Fibroblast of skin of left quadriceps (primary cell): ENCODE results near the gene HDAC9.

Experiments
- DNase-seq, 2 experiments: peaks; one replicate each; pipeline ENCODE4 v3.0.0-alpha.2; 2013; ENCODE audit warnings: low read depth in 2 of 2

HDAC9 gene

GRCh38 chr7:18894155-18894554 lies 398.6 kb downstream of the HDAC9 start:
- DNase-seq: no peak

GRCh38 chr7:18895456-18895855 lies 399.9 kb downstream of the HDAC9 start:
- DNase-seq: peak; percentile 53 to 57

GRCh38 chr7:18896343-18896975 lies 400.9 kb downstream of the HDAC9 start:
- DNase-seq: no peak

GRCh38 chr7:18900236-18900635 lies 404.7 kb downstream of the HDAC9 start:
- DNase-seq: no peak

DNA sequence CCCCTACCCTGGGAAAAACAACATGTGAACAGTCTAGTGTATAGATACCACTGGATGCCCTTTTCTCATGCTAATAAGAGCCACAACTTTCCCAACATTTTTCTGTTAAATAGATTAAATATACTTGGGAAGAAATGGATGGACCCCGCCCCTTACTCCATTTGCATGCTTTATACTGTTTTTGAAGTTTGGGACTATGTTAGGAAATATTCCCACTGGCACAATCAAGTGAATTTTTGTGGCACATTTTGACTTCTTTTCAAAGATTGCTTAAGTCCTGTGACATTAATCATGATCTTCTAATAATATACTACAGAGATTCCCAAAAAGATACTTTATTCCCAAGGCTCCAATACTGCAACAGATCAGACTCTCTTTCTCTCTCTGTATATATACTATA lies 405.3 kb downstream of the HDAC9 start:
- DNase-seq: peak; percentile 49

DNA sequence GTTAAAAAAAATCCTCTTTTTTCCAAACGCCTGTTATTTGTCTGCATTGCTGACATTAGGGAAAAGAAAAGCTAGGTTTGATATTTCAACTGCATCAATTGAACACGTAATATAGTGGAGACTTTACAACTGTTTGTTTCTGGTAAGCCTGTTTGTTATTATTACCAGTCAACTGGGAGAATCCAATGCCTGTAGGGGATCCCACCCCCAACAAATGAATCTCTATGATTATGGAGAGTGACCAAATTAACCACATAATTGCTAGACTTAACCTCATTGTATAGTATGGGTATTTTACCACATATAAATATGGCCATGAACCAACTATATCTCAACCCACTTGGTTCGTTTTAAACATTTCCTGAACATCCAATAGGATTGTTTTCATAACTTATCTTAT lies 405.8 kb downstream of the HDAC9 start:
- no peak for DNase-seq

DNA sequence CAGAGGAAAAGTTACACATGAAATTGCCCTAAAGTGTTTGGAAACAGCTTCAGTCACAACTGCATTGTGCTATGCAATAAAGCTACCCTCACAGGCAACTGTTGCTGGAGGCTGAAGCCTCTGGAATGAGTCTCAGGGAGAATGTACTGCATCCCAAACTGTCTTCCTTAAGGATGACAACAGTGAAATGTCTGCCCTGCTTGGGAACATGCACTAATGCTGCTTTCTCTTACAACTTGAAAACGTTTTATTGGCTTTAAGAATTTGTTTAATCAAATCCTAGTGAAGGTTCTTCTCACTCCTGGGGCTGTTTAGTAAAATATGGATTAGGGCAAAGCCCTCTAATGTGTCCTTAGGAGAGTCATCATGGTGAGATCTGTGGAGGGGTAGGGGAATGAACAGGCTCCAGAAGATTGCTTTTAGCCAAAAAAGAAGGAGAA lies 406.5 kb downstream of the HDAC9 start:
- DNase-seq: no peak

- no peak for DNase-seq
Measured at GRCh38 chr7:18902892-18903291, 407.3 kb downstream of the HDAC9 start.

- no peak for DNase-seq
Measured at GRCh38 chr7:18903695-18904094, 408.1 kb downstream of the HDAC9 start.

DNA sequence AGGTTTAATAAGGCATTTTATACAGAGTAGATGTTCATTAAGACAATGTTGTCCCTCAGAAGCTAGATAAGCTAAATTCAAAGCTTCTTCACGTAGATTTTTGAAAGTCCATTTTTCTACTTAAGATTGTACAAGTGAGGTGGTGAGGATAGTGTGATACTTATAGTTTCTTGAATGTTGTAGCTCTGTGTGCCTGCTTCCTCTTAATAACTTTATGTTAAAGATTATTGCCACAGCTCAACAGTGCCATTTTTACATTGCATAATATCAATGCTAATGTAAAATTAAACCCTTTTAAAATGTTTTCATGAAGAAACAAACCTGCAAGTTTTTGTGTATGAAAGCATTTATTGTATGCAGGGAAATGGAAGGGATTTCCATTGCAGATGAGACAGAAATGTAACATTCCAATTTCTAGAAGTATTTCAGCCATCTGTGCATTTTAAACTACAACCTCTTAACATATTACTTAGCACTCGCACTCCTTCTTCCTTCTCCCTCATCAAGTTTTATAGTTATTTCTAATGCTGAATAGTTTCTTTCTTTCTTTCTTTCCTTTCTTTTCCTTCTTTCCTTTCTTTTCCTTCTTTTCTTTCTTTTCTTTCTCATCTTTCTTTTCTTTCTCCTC lies 409.9 kb downstream of the HDAC9 start:
- DNase-seq: no peak

GRCh38 chr7:18906901-18907300 lies 411.4 kb downstream of the HDAC9 start:
- no peak for DNase-seq

DNA sequence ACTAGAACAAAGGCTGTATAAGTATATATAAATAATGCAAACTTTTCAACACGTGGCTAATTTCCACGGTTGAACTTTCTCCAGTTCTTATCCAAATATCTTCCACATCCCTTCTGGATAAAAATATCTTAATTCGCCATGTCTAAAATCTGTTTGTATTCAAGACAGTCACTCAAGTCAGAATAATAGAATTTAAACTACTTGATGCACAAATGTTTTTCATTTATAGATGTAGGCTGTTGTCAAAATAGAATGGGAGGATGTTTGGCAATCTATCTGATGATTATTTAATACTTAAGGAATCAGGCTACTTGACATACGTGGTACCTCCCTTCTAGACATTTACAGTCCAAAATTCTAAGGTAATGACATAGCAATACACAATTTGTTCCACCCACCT lies 417.6 kb downstream of the HDAC9 start:
- DNase-seq: no peak

DNA sequence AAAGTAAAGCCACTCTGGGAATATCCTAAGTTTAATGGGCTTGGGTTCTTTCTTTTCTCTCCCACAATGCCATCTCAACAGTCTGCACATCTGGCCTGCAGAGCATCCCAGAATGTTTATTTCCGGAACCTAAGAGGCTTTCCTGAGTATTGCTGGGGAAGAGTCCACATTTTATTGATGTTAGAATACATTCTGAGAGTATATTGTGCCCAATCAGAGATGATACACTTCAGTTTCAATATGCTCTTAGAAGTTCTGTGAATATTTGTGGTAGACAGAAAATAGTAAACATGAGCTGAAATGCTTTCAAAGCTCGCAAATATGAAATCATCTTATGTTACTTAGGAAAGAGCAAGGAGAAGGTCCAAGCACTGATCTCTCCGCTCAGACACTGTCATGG lies 421.3 kb downstream of the HDAC9 start:
- no peak for DNase-seq

GRCh38 chr7:18927134-18927533 lies 431.6 kb downstream of the HDAC9 start:
- peak in 1 of 2 experiments; percentile 46 for DNase-seq

GRCh38 chr7:18936265-18936664 lies 440.7 kb downstream of the HDAC9 start:
- no peak for DNase-seq

- no peak for DNase-seq
Measured at GRCh38 chr7:18939771-18940592, 444.4 kb downstream of the HDAC9 start.

DNA sequence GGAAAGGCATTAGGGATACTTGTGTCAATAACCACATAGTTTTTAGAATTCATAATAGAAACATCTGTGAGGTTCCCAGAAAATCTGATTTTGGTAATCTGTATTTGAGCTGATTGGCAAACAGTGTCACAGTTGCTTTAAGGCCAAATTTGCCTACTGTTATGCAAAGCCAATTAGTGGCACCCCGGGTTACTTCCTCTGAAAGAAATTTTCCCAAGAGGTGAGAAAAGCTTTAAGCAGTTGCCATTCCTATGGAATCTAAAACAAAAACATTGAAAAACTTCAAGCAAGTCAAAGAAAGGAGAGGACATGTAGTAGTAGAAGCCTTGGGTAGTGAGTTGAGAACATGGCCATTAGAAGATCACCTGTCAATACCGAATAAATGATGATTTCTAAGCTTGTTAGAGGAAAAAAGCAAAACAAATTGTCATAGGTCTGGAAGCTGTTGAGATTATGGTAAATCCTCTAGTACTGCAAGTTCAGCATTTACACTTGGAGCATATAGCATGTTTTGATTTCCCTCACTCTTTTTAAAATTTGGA lies 445.1 kb downstream of the HDAC9 start:
- DNase-seq: no peak

DNA sequence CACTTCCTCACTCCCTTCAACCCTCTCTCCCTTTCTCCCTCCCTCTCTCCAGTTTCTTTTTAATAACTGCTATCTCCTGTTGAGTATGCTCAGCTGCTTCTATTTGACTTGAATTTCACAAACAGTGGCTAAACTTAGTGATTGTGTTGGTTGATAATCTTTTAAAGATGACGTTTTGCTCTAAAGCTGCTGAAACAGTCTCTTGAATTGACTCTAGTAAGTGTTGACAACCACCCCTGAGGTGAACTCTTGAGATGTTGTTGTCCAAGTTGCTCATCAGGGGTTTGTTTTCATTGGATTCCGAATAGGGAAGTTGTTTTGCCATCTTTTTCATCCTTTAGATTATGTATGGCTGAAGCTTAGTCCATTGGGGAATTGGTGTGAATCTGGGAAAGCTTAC lies 445.7 kb downstream of the HDAC9 start:
- no peak for DNase-seq

DNA sequence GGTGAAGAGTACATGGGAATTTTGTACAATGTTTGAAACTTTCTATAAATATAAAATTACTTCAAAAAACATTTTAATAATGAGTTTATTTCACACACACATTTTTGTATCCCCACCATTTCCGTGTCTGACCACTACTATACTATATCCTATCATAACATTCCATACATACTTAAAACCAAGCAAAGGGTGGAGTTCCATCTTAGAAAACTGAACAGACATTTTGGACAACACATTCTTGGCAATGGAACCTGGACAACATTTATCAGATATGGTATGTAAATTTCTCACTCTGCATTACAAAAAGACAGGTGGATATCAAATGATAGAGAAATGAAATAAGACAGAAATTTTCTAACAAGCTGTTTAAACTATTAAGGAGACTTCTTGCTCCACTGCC lies 453.0 kb downstream of the HDAC9 start:
- no peak for DNase-seq

- DNase-seq: no peak
Measured at GRCh38 chr7:18952846-18953245, 457.3 kb downstream of the HDAC9 start.

DNA sequence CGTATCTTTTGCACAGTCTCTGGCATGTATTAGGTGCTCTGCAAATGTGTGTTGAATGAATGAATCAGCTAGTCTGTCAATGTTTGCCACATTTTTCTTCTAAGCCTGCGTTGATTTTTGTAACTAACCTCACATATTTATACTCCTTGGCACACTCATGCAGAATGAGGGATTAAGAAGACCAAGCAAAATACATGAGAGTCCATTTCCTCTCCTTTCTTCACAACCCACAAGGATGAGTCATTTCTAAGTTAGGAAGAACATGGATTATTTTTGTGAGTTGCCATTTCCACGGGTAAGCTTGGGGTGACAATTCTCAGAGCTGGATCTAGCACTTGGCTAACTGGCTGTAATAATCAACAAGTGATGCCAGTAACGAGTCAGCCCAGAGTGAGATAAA lies 463.1 kb downstream of the HDAC9 start:
- DNase-seq: peak; percentile 62

DNA sequence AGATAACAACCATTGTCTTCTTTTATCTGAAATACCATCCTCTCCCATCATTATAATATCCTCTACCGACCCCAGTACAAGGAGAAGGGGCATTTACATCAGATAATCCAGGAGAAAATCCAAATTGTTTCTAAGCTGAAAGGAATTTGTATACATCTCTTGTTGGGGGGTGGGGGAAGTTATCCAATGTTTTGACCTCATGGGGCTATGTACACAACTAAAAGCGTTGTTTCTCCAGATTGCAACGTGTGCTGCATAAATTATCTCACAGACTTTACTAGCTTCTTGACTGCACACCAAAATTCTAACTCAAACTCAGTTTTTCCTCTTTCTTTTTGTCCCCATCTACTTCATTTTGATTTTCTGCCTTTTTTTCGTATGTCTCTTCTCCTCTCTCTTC lies 465.2 kb downstream of the HDAC9 start:
- DNase-seq: peak in 1 of 2 experiments; percentile 21

GRCh38 chr7:18962031-18962430 lies 466.5 kb downstream of the HDAC9 start:
- DNase-seq: no peak
